GM21367 (cell line): ENCODE measurements around the gene STAT4.
"Not testable (repeated sequence)": the region's sequence is repeated elsewhere in the genome, so short reads cannot be mapped to it uniquely, and the experiment has no call there.

Source experiments
- ATAC-seq: cut with Tn5 transposase; IDR thresholded peaks from one replicate; pipeline ENCODE4 v1.9.1; 2021; ENCODE audit not compliant: unreplicated experiment

Gene STAT4

GRCh38 chr2:191001032-191001431 is 149.8 kb downstream of the STAT4 start:
- no peak for ATAC-seq

GRCh38 chr2:190999949-191000665 is 150.7 kb downstream of the STAT4 start:
- no peak for ATAC-seq

- no peak for ATAC-seq
Measured at GRCh38 chr2:190999058-190999457, 151.7 kb downstream of the STAT4 start.

- ATAC-seq: no peak
Measured at GRCh38 chr2:190997526-190998113, 153.2 kb downstream of the STAT4 start.

- no peak for ATAC-seq
Measured at GRCh38 chr2:190996947-190997346, 153.8 kb downstream of the STAT4 start.

GRCh38 chr2:190996338-190996946 is 154.4 kb downstream of the STAT4 start:
- ATAC-seq: no peak

GRCh38 chr2:190995315-190995714 is 155.5 kb downstream of the STAT4 start:
- not testable (repeated sequence) for ATAC-seq

- no peak for ATAC-seq
Measured at GRCh38 chr2:190994148-190994547, 156.6 kb downstream of the STAT4 start.

GRCh38 chr2:190993292-190993643 is 157.5 kb downstream of the STAT4 start:
- ATAC-seq: no peak

- no peak for ATAC-seq
Measured at GRCh38 chr2:190990132-190990531, 160.7 kb downstream of the STAT4 start.

- ATAC-seq: no peak
Measured at GRCh38 chr2:190988910-190989309, 161.9 kb downstream of the STAT4 start.

GRCh38 chr2:190987938-190988337 is 162.9 kb downstream of the STAT4 start:
- no peak for ATAC-seq

- ATAC-seq: no peak
Measured at GRCh38 chr2:190987116-190987515, 163.7 kb downstream of the STAT4 start.

GRCh38 chr2:190986221-190986953 is 164.4 kb downstream of the STAT4 start:
- ATAC-seq: no peak

- ATAC-seq: no peak
Measured at GRCh38 chr2:190984595-190984994, 166.2 kb downstream of the STAT4 start.

- ATAC-seq: no peak
Measured at GRCh38 chr2:190982262-190983034, 168.3 kb downstream of the STAT4 start.

- ATAC-seq: no peak
Measured at GRCh38 chr2:190981733-190982132, 169.1 kb downstream of the STAT4 start.

GRCh38 chr2:190981333-190981732 is 169.5 kb downstream of the STAT4 start:
- no peak for ATAC-seq

- no peak for ATAC-seq
Measured at GRCh38 chr2:190980630-190981209, 170.1 kb downstream of the STAT4 start.

- no peak for ATAC-seq
Measured at GRCh38 chr2:190979906-190980629, 170.7 kb downstream of the STAT4 start.
